Cardiac muscle cell (in vitro differentiated cells and primary cell): ENCODE measurements around the gene ABCA7. TPM values are rescaled to one million over a fixed set of nuclear protein-coding genes. Genes with fewer than 3 reads are reported as not detected.
A peak's percentile ranks its signal among the peaks of the same experiment; 100 is the strongest.

ENCODE experiments used
- DNase-seq, 2 donors: peaks; one replicate each; pipeline versions ENCODE4 v3.0.0 to v3.0.0-alpha.2; 2010 to 2017; ENCODE audit warnings: low read depth in 1 of 2, low spot score in 1 of 2
- H3K27ac ChIP-seq: fragments of 200-600 bp; sonication (generic); 2 replicates; pipeline ENCODE4 v1.5.1; 2016
- H3K27me3 ChIP-seq: fragments of 200-600 bp; sonication (generic); 2 replicates; pipeline ENCODE4 v1.6.0; 2016; ENCODE audit warnings: control low read depth
- H3K36me3 ChIP-seq: fragments of 200-600 bp; sonication (generic); 2 replicates; pipeline ENCODE4 v1.5.1; 2016; ENCODE audit warnings: control low read depth
- H3K4me1 ChIP-seq: fragments of 200-600 bp; sonication (generic); 2 replicates; pipeline ENCODE4 v1.8.1; 2017; ENCODE audit warnings: low read depth, mild to moderate bottlenecking, mixed run types
- H3K4me3 ChIP-seq: fragments of 200-600 bp; sonication (generic); 2 replicates; pipeline ENCODE4 v1.5.1; 2016; ENCODE audit warnings: mild to moderate bottlenecking
- H3K9me3 ChIP-seq: fragments of 200-600 bp; sonication (generic); 2 replicates; pipeline ENCODE4 v1.5.1; 2017; ENCODE audit warnings: low read depth, mild to moderate bottlenecking, control low read depth
- CTCF ChIP-seq: IDR thresholded peaks from 2 replicates; pipeline ENCODE4 v1.5.1; 2012; ENCODE audit warnings: low read depth, mild to moderate bottlenecking, low read length
- polyA plus RNA-seq: library from polyadenylated mRNA; unstranded; fragments of >200 nt; fragmentation: Nextera tagmentation; extraction: Ambion mirVana; gene quantifications from 2 replicates; pipeline ENCODE4 v1.2.1, GENCODE V29; 2016
- total RNA-seq: library from RNA; depleted of rRNA; stranded (reverse); fragments of >200 nt; gene quantifications from 2 replicates; pipeline ENCODE4 v1.2.3, GENCODE V29; 2016

Gene ABCA7
- 43.6 and 44.0 TPM in 2 replicates for total RNA-seq
- polyA plus RNA-seq = 36.8 and 60.4 TPM in 2 replicates

GRCh38 chr19:1039646-1040475 lies at the start of gene ABCA7:
Gene ABCA7, plus strand, starts transcription at chr19:1040107. Its CDS starts 1,255 bp downstream, at chr19:1041362.
- H3K36me3 ChIP-seq = peaks cover 19% of the 10 kb centered on the region
- no peaks in the 10 kb centered on the region for H3K27me3 ChIP-seq
- peaks cover 8% of the 10 kb centered on the region for H3K4me1 ChIP-seq
- H3K4me3 ChIP-seq = peak within 1 kb of the TSS; percentile 38
- no peaks in the 10 kb centered on the region for H3K9me3 ChIP-seq
- no peak for TF ChIP-seq CTCF
- peak; percentile 98 to 99 for DNase-seq
- H3K27ac ChIP-seq = peak within 1 kb of the TSS; percentile 53

- DNase-seq = no peak
- no peaks in the 10 kb centered on the region for H3K9me3 ChIP-seq
- no peaks in the 10 kb centered on the region for H3K27me3 ChIP-seq
- no peaks in the 10 kb centered on the region for H3K4me1 ChIP-seq
- H3K36me3 ChIP-seq = peaks cover 19% of the 10 kb centered on the region
- TF ChIP-seq CTCF = no peak
- H3K27ac ChIP-seq = no peak overlapping the region
- no peak overlapping the region for H3K4me3 ChIP-seq
Observed at GRCh38 chr19:990119-990571, 49.8 kb upstream of the ABCA7 start.

- H3K27me3 ChIP-seq = no peaks in the 10 kb centered on the region
- H3K27ac ChIP-seq = no peak overlapping the region
- H3K9me3 ChIP-seq = no peaks in the 10 kb centered on the region
- no peak for TF ChIP-seq CTCF
- DNase-seq = no peak
- no peak overlapping the region for H3K4me3 ChIP-seq
- H3K36me3 ChIP-seq = peaks cover 19% of the 10 kb centered on the region
- no peaks in the 10 kb centered on the region for H3K4me1 ChIP-seq
Observed at GRCh38 chr19:990746-991145, 49.2 kb upstream of the ABCA7 start.

GRCh38 chr19:991174-991931 lies 48.6 kb upstream of the ABCA7 start:
- Histone ChIP-seq H3K36me3 (peaks cover 15% of the 10 kb centered on the region), H3K27ac (no peak overlapping the region), H3K4me3 (no peak overlapping the region), H3K9me3 (no peaks in the 10 kb centered on the region), H3K27me3 (no peaks in the 10 kb centered on the region), H3K4me1 (no peaks in the 10 kb centered on the region)
- TF ChIP-seq CTCF = no peak
- peak; percentile 13 to 54 for DNase-seq

GRCh38 chr19:991932-992669 lies 47.8 kb upstream of the ABCA7 start:
- peaks cover 10% of the 10 kb centered on the region for H3K36me3 ChIP-seq
- H3K9me3 ChIP-seq = no peaks in the 10 kb centered on the region
- H3K27me3 ChIP-seq = no peaks in the 10 kb centered on the region
- no peak overlapping the region for H3K4me3 ChIP-seq
- no peak for TF ChIP-seq CTCF
- H3K4me1 ChIP-seq = no peaks in the 10 kb centered on the region
- H3K27ac ChIP-seq = no peak overlapping the region
- DNase-seq = no peak
